Activated T-cell treated with anti-CD3 and anti-CD28 coated beads, Interleukin-2, amount 50 U/mL, for 72 hours (primary cell): ENCODE data around the gene KCNT2. TPM values are rescaled to one million over a fixed set of nuclear protein-coding genes. Genes with fewer than 3 reads are reported as not detected.

Experiments used
- ATAC-seq, 2 donors: fragments of 150-1000 bp; cut with Tn5 transposase; replicated peaks in 1 of 2; 2 replicates each; pipeline ENCODE4 v1.10.0; 2021; ENCODE audit warnings: moderate library complexity in 2 of 2, mild to moderate bottlenecking in 1 of 2
- DNase-seq, 2 donors: peaks; one replicate each; pipeline ENCODE4 v3.0.0; 2021 to 2022; ENCODE audit warnings: mixed read lengths in 1 of 2
- H3K27ac Mint-ChIP-seq: one replicate; pipeline ENCODE4 v1.8.0; 2022; ENCODE audit warnings: mild to moderate bottlenecking, moderate library complexity, mixed read lengths
- H3K27me3 Mint-ChIP-seq: one replicate; pipeline ENCODE4 v1.8.0; 2022; ENCODE audit warnings: low read depth, mixed read lengths
- H3K36me3 Mint-ChIP-seq, 2 donors: one replicate each; pipeline ENCODE4 v1.8.0; 2022; ENCODE audit warnings: mixed read lengths in 2 of 2, mild to moderate bottlenecking in 1 of 2; ENCODE audit not compliant: insufficient read depth in 2 of 2
- H3K4me1 Mint-ChIP-seq: one replicate; pipeline ENCODE4 v1.8.0; 2022; ENCODE audit warnings: low read depth, mixed read lengths
- H3K4me3 Mint-ChIP-seq, 2 donors: one replicate each; pipeline ENCODE4 v1.8.0; 2022; ENCODE audit warnings: mild to moderate bottlenecking in 2 of 2, mixed read lengths in 2 of 2, moderate library complexity in 2 of 2
- H3K9me3 Mint-ChIP-seq, 2 donors: one replicate each; pipeline ENCODE4 v1.8.0; 2022; ENCODE audit warnings: mixed read lengths in 2 of 2
- total RNA-seq, 2 donors: library from RNA; stranded (reverse); gene quantifications; one replicate each; pipeline ENCODE4 v1.2.3, GENCODE V29; 2022

KCNT2 gene
- total RNA-seq, 2 donors from 2014 or later, result not detected

DNA sequence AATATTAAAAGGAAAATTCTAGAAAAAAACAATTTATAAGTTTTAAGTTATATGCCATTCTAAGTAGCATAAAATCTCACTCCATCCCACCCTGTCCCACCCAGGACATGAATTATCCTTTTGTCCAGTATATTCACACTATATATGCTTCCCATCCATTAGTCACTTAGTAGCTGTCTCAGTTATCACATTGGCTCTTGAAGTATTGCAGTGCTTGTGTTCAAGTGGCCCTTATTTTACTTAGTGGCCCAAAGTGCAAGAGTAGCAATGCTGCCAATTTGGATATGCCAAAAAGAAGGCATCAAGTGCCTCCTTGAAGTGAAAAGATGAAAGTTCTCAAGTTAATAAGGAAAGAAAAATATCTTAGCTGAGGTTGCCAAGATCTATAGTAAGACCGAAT lies 192.3 kb downstream of the KCNT2 start:
- DNase-seq, result no peak
- H3K4me3 Mint-ChIP-seq, result no peak overlapping the region
- ATAC-seq, result no peak
- H3K27me3 Mint-ChIP-seq, result no peaks in the 10 kb centered on the region
- no peak overlapping the region for H3K27ac Mint-ChIP-seq
- H3K4me1 Mint-ChIP-seq, result no peaks in the 10 kb centered on the region
- H3K36me3 Mint-ChIP-seq, result no peaks in the 10 kb centered on the region
- H3K9me3 Mint-ChIP-seq, result peaks cover 4 to 5% of the 10 kb centered on the region in 2 donors

DNA sequence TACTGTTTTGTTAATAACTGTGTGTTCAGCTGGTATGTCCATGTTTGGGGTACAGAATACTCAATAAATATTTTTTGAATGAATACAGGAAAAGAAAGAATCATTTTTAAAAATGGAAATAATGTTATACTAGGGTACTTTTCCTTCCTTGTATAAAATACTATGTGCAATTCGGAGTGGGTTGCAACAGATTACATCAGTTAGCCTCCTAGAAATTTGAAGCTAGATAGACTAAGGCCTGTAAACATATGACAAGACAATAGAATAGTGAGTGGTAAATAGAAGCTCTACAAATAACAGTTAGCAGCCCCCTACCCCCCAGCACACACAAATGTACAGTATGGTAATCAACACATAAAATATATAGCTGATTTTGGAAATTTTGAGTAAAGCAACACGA lies 195.9 kb downstream of the KCNT2 start:
- Mint-ChIP-seq H3K36me3 (no peaks in the 10 kb centered on the region), H3K4me1 (no peaks in the 10 kb centered on the region), H3K27ac (no peak overlapping the region), H3K4me3 (no peak overlapping the region), H3K9me3 (peaks cover 4% of the 10 kb centered on the region in 2 donors), H3K27me3 (no peaks in the 10 kb centered on the region)
- DNase-seq (no peak), ATAC-seq (no peak)

DNA sequence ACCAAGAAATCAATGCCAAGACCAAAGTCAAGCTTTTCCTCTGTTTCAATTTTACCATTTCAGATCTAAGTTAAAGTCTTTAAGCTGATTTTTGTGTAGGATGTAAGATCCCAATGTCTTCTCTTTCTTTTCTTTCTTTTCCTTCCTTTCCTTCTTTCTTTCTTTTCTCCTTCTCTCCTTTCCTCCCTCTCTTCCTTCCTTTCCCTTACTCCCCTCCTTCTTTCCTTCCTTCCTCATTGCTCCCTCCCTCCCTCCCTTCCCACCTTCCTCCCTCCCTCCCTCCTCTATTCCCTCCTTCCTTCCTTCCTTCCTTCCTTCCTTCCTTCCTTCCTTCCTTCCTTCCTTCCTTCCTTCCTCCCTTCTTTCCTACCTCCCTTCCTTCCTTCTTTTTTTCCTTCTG lies 197.5 kb downstream of the KCNT2 start:
- H3K4me1 Mint-ChIP-seq, result no peaks in the 10 kb centered on the region
- no peak overlapping the region for H3K4me3 Mint-ChIP-seq
- DNase-seq (no peak), ATAC-seq (no peak)
- H3K36me3 Mint-ChIP-seq, result no peaks in the 10 kb centered on the region
- H3K27me3 Mint-ChIP-seq, result no peaks in the 10 kb centered on the region
- H3K9me3 Mint-ChIP-seq, result peaks cover 4% of the 10 kb centered on the region in 2 donors
- H3K27ac Mint-ChIP-seq, result no peak overlapping the region

DNA sequence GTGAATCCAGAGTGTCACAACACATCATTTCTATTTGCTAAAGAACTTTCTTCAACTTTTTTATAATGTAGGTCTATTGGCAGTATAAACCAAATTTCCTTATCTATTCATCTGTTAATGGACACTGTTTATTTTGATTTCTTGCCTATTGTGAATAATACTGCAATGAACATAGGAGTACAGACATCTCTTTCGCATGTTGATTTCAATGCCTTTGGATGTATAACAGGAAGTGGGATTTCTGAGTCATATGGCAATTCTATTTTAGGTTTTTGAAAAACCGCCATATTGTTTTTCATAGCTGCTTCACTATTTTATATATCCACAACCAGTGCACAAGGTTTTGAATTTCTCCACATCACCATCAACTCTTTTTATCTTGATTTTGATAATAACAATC lies 198.7 kb downstream of the KCNT2 start:
- Mint-ChIP-seq H3K9me3 (peaks cover 2 to 4% of the 10 kb centered on the region in 2 donors), H3K27me3 (no peaks in the 10 kb centered on the region), H3K4me1 (no peaks in the 10 kb centered on the region), H3K36me3 (no peaks in the 10 kb centered on the region), H3K4me3 (no peak overlapping the region), H3K27ac (no peak overlapping the region)
- DNase-seq (no peak), ATAC-seq (no peak)

DNA sequence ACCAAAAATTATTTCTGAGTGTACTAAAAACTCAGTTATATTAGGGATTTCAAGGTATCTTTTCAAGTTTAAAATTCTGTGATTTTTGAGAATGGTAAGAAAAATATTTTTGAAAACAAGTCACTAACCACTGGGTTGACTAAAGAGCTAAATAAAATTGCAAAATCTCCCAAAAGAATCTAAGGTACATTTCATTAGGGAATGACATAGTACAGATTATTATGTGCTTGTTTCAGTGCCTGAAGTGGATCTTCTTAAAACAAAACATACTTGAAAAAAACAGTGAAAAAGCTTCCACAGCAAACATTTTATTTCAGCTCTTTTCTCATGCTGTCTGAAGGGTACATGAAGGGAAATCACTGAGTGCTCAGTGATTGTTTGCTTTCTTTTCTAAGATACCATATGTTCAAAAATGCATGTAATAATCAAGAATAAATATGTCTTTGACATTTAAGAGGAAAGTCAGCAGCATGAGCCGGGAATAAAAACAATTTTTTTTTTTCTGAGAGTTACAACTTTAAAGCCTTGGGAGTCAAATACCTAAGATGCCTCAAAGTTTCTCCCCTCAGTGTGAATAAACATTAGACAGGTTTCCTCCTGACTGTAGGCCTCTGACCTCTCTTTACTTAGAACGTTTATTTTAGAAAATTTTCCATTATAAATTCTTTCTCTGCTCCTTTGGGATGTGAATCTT lies 200.7 kb downstream of the KCNT2 start:
- Mint-ChIP-seq H3K4me3 (no peak overlapping the region), H3K27me3 (no peaks in the 10 kb centered on the region), H3K9me3 (peaks cover 3 to 4% of the 10 kb centered on the region in 2 donors), H3K36me3 (no peaks in the 10 kb centered on the region), H3K27ac (no peak overlapping the region), H3K4me1 (no peaks in the 10 kb centered on the region)
- no peak for ATAC-seq
- DNase-seq, result no peak

DNA sequence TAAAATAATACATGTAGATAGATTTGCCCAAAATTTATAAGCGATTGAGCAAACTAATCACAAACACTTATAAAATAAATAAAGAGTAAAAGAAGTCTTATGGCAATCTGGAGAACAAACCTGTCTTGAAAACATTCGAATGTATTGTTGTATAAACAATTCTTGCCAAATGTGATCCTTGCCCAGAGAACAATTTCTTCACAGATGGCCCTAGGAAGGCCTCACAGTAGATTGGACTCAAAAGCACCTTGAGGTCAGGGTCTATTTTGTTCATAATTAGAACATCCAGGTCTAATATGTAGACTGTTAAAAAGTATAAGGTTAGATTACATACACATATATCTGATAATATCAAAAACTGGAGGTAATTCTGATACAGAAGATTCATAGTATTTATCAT lies 202.4 kb downstream of the KCNT2 start:
- H3K36me3 Mint-ChIP-seq, result no peaks in the 10 kb centered on the region
- no peaks in the 10 kb centered on the region for H3K27me3 Mint-ChIP-seq
- peaks cover 1 to 2% of the 10 kb centered on the region in 2 donors for H3K9me3 Mint-ChIP-seq
- DNase-seq (no peak), ATAC-seq (no peak)
- no peak overlapping the region for H3K27ac Mint-ChIP-seq
- no peak overlapping the region for H3K4me3 Mint-ChIP-seq
- H3K4me1 Mint-ChIP-seq, result no peaks in the 10 kb centered on the region

DNA sequence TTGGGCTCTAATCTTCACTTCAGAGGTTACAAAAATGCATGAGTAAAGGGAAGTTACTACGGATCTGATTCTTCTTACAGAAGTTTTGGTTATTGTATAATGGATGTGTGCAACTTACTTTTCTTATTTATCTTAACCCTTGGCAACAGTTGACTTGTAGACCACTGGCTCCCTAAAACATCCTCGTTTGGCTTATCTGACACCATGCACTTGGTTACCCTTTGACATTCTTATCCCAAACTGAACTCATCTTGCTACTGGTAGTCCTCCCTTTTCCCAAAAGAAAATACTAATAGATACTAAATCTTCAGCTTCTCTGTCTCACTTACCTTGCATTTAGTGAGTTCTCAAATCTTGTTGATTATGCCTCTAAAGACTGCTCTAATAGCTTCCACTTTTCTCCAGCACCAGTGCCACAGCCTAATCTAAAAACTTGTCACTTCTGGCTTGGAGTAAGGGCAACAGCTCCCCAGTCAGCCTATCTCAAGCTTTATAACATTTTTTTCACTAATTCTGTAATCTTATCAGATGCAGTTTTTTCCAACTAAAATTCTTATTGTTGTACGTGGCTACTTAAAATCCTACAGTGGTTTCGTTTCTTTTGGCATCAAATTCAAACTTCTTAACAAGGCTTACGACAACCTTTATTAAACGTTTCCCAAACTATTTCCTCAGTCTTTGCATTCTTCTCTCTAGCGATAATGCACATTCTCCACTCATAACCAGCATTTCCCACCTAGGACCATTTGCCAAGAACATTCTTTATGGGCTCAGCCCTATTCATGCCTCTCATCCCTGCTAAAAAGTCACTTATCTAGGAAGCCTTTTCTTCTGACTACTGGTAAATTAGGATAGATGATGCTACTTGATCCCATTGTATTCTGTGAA lies 204.2 kb downstream of the KCNT2 start:
- no peak for ATAC-seq
- H3K4me1 Mint-ChIP-seq, result no peaks in the 10 kb centered on the region

DNA sequence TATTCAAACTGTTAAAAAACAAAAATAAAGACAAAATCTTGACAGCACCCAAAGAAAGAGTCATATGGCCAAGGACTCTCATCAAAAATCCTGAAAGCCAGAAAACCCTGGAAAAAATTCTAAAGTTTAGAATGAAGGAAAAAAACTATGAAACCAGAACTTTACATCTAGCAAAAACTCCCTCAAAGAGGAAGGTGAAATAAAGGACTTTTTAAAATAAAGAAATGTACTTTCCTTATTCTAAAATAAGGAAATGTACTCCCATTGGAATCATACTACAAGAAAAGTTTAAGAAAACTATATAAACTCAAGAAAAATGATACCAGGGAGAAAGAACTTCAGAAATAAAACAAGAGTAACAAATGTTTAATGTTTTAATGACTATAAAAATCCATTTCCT lies 206.3 kb downstream of the KCNT2 start:
- no peaks in the 10 kb centered on the region for H3K27me3 Mint-ChIP-seq
- no peaks in the 10 kb centered on the region for H3K36me3 Mint-ChIP-seq
- peaks cover 0 to 1% of the 10 kb centered on the region in 2 donors for H3K9me3 Mint-ChIP-seq
- ATAC-seq (no peak), DNase-seq (no peak)
- H3K4me3 Mint-ChIP-seq, result no peak overlapping the region
- H3K27ac Mint-ChIP-seq, result no peak overlapping the region
- no peaks in the 10 kb centered on the region for H3K4me1 Mint-ChIP-seq

More for the DNA sequence above, 204.2 kb downstream of the KCNT2 start:
- DNase-seq, result no peak
- Mint-ChIP-seq H3K27me3 (no peaks in the 10 kb centered on the region), H3K4me3 (no peak overlapping the region), H3K27ac (no peak overlapping the region), H3K36me3 (no peaks in the 10 kb centered on the region), H3K9me3 (peaks cover 0 to 1% of the 10 kb centered on the region in 2 donors)

DNA sequence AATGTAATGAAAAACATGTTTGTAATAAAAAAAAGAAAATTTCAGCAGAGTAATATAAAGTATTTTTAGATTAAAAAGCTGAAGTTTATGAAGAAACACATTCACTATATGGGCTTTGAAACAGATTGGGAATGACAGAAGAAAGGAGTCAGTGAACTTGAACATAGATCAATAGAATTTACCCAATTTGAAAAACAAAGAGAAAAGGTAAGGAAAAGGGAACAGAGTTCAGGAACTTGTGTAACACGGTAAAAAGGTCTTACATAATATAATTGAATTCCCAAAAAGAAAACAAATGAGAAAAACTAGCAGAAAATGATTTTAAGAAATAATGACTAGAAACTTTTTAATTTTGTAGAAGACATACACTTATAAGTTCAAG lies 206.8 kb downstream of the KCNT2 start:
- ATAC-seq (no peak), DNase-seq (no peak)
- H3K27me3 Mint-ChIP-seq, result no peaks in the 10 kb centered on the region
- no peaks in the 10 kb centered on the region for H3K4me1 Mint-ChIP-seq
- H3K9me3 Mint-ChIP-seq, result peaks cover 0 to 1% of the 10 kb centered on the region in 2 donors
- no peak overlapping the region for H3K4me3 Mint-ChIP-seq
- H3K36me3 Mint-ChIP-seq, result no peaks in the 10 kb centered on the region
- H3K27ac Mint-ChIP-seq, result no peak overlapping the region

DNA sequence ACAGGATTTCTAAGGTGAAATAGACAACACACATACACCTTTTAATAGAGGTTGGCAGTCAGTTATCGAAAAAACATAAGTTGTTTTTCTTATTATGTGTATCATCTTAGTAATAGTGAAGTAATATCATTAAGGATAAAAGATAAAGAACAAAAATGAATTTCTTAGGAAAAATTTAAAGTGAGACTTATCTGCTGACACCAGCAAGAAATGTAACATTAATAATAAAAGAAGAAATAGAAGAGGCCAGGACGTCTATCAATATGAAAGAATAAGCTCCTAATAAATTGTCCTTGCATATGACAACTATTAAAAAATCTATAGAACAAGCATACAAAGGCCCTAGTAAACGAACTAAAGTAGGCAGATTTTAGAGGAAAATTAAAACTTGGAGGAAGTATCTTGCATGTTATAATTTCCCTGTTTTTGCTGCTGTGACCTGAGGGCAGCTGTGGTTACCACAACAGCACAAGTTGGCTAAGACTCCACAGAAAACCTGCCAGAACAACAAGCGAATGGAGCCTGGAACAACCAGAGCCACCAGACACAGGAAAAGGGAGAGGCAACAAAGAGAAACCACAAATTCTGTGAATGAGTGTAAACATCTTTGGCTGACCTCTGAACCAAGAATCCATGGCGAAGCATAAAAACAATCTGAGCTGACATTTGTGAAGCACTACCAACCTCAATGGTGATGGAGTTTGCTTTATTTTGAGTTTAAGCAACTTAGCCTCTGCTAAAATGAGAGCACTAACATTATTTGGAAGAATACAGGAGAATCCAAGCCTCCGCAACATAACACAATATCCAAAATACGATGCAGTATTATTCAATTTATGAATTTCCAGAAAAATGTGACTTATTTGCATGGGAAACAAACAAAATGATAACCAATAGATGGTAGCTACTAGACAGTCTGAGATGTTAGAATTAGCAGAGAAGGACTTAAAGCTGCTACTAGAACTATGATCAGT lies 207.5 kb downstream of the KCNT2 start:
- DNase-seq (no peak), ATAC-seq (no peak)
- Mint-ChIP-seq H3K4me1 (no peaks in the 10 kb centered on the region), H3K36me3 (no peaks in the 10 kb centered on the region), H3K27me3 (no peaks in the 10 kb centered on the region), H3K27ac (no peak overlapping the region), H3K9me3 (peaks cover 0 to 1% of the 10 kb centered on the region in 2 donors), H3K4me3 (no peak overlapping the region)

DNA sequence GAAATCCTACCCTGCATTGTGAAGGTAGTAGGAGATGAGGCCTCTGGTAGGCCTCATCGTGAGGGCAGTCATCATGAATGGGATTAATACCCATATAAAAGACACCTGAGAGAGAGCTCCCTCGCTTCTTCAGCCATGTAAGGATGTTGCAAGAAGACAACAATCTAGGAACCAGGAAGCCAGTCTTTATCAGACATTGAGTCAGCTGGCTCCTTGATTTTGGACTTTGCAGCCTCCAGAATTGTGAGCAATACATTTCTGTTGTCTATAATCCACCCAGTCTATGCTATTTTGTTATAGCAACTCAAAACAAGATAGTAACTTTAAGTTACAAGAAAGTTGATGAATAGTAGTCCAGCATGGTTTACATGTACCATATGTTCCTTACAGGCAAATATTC lies 208.5 kb downstream of the KCNT2 start:
- H3K4me3 Mint-ChIP-seq, result no peak overlapping the region
- DNase-seq (no peak), ATAC-seq (no peak)
- H3K4me1 Mint-ChIP-seq, result no peaks in the 10 kb centered on the region
- no peaks in the 10 kb centered on the region for H3K27me3 Mint-ChIP-seq
- peaks cover 0 to 1% of the 10 kb centered on the region in 2 donors for H3K9me3 Mint-ChIP-seq
- H3K36me3 Mint-ChIP-seq, result no peaks in the 10 kb centered on the region
- no peak overlapping the region for H3K27ac Mint-ChIP-seq

DNA sequence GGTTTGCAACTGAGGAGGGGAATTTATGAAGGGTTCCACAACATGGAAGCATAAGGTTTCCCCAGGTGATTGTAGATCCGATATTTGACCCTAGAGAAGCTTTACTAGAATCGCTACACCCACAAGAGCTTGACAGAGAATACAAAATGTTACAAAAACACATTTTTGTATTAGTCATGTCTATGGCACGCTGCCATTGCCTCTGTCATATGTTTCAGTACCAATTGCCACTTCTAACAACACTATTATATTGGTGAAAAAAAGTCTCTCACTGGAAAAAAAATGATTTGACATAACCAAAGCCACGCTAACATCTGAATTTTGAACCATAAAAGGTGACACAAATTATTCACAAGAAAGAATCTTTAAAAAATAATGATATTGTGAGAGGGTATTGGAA lies 214.5 kb downstream of the KCNT2 start:
- no peak overlapping the region for H3K4me3 Mint-ChIP-seq
- DNase-seq (no peak), ATAC-seq (no peak)
- H3K27me3 Mint-ChIP-seq, result no peaks in the 10 kb centered on the region
- H3K27ac Mint-ChIP-seq, result no peak overlapping the region
- no peaks in the 10 kb centered on the region for H3K36me3 Mint-ChIP-seq
- H3K4me1 Mint-ChIP-seq, result no peaks in the 10 kb centered on the region
- peaks cover 0 to 2% of the 10 kb centered on the region in 2 donors for H3K9me3 Mint-ChIP-seq

DNA sequence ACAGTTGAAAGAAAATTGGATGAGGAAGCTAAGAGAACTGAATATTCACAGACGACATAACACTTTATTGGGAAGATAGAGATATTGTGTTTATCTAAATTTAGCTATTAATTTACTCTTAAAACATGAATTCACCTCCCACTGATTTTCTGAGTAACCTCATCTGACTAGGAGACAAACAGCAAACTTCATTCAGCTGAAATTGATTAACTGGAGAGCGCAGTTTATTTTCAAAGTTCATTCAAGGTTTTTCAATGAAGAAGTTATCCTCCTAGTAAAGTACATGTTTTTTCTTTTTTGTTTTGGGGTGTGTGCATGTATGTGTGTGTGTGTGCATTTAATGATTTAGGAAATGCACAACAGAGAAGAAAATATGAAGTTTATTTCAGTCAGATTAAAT lies 215.0 kb downstream of the KCNT2 start:
- ATAC-seq (no peak), DNase-seq (no peak)
- Mint-ChIP-seq H3K27me3 (no peaks in the 10 kb centered on the region), H3K4me1 (no peaks in the 10 kb centered on the region), H3K36me3 (no peaks in the 10 kb centered on the region), H3K4me3 (no peak overlapping the region), H3K27ac (no peak overlapping the region), H3K9me3 (peaks cover 0 to 2% of the 10 kb centered on the region in 2 donors)
